Breast epithelium (tissue), 3 donors: Measurements from ENCODE around the gene SUCLG2.

Experiments
- POLR2A ChIP-seq: fragments of 450-650 bp; IDR thresholded peaks from one replicate; pipeline ENCODE4 v1.6.1; 2016; ENCODE audit warnings: antibody characterized with exemption, mild to moderate bottlenecking, moderate library complexity
- POLR2AphosphoS5 ChIP-seq, 3 donors: sonication (generic); formaldehyde crosslinking; IDR thresholded peaks; one replicate each; pipeline ENCODE4 v1.6.1; 2017; ENCODE audit warnings: antibody characterized with exemption in 3 of 3
- TF ChIP-seq, protein P1 (sequence below), 3 donors: fragments of 450-650 bp; IDR thresholded peaks; one replicate each; pipeline ENCODE4 v1.5.1; 2016 to 2017; ENCODE audit warnings: antibody characterized with exemption in 3 of 3, mild to moderate bottlenecking in 3 of 3, moderate library complexity in 3 of 3

DNA sequence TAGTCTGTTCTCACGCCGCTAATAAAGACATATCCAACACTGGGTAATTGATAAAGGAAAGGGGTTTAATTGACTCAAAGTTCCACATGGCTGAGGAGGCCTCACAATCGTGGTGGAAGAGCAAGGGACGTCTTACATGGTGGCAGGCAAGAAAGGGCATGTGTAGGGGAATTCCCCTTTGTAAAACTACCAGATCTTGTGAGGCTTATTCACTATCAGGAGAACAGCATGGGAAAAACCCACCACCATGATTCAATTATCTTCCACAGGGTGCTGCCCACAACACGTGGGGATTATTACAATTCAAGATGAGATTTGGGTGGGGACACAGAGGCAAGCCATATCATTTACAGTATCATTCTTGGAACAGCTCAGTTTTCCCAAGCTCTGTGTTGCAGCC lies 268.0 kb downstream of the SUCLG2 start:
- TF ChIP-seq, protein P1, sequence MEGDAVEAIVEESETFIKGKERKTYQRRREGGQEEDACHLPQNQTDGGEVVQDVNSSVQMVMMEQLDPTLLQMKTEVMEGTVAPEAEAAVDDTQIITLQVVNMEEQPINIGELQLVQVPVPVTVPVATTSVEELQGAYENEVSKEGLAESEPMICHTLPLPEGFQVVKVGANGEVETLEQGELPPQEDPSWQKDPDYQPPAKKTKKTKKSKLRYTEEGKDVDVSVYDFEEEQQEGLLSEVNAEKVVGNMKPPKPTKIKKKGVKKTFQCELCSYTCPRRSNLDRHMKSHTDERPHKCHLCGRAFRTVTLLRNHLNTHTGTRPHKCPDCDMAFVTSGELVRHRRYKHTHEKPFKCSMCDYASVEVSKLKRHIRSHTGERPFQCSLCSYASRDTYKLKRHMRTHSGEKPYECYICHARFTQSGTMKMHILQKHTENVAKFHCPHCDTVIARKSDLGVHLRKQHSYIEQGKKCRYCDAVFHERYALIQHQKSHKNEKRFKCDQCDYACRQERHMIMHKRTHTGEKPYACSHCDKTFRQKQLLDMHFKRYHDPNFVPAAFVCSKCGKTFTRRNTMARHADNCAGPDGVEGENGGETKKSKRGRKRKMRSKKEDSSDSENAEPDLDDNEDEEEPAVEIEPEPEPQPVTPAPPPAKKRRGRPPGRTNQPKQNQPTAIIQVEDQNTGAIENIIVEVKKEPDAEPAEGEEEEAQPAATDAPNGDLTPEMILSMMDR (IDR thresholded peaks at IDR 0.05): no peak
- TF ChIP-seq POLR2A: no peak
- TF ChIP-seq POLR2AphosphoS5 (IDR thresholded peaks at IDR 0.05): no peak
